ENCODE data around the gene STK24. TPM values are rescaled to one million over a fixed set of nuclear protein-coding genes. Genes with fewer than 3 reads are reported as not detected.

Gene STK24
- total RNA-seq, 2 experiments from 2014 or later, result 60.4 to 88.7 TPM

DNA sequence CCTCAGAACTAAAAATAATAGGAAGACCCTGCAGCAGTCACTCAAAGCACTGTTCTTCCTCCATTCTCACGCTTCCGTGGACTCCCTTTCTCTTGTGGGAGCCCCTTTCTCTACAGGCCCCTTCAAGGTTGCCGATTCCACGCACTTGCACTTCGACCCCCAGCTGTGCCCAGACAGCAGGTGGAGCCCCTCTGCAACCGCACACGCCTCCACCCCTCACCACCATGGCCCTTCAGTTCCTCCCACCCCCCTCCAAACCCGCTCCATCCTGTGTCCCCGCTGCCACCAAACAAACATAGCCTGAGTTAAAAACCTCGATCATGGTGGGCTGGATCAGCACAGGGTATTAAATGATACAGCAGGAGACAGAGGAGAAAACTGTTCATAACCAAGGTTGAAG, 102.6 kb downstream of the STK24 start:
- TF ChIP-seq, protein P1, sequence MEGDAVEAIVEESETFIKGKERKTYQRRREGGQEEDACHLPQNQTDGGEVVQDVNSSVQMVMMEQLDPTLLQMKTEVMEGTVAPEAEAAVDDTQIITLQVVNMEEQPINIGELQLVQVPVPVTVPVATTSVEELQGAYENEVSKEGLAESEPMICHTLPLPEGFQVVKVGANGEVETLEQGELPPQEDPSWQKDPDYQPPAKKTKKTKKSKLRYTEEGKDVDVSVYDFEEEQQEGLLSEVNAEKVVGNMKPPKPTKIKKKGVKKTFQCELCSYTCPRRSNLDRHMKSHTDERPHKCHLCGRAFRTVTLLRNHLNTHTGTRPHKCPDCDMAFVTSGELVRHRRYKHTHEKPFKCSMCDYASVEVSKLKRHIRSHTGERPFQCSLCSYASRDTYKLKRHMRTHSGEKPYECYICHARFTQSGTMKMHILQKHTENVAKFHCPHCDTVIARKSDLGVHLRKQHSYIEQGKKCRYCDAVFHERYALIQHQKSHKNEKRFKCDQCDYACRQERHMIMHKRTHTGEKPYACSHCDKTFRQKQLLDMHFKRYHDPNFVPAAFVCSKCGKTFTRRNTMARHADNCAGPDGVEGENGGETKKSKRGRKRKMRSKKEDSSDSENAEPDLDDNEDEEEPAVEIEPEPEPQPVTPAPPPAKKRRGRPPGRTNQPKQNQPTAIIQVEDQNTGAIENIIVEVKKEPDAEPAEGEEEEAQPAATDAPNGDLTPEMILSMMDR (conservative IDR thresholded peaks at IDR 0.05; ENCODE audit: low read length), result no peak
- TF ChIP-seq EZH2phosphoT487 (IDR thresholded peaks at IDR 0.05; ENCODE audit: borderline replicate concordance, low read depth, low read length), result no peak
- no peaks in the 10 kb centered on the region for H4K20me1 ChIP-seq (ENCODE audit: insufficient read depth, low read length)
- H3K9me2 ChIP-seq (ENCODE audit: insufficient read depth, low read length), result no peaks in the 10 kb centered on the region
- no peak overlapping the region for H3K27ac ChIP-seq (ENCODE audit: low read depth, low read length, poor library complexity, severe bottlenecking)
- intact Hi-C loops (cut with micrococcal nuclease; ENCODE audit: unreplicated experiment), result no loop called here
- H3K36me3 ChIP-seq (ENCODE audit: insufficient read depth, low read length), result peaks cover 37% of the 10 kb centered on the region
- H3K9me3 ChIP-seq (ENCODE audit: low read length), result no peaks in the 10 kb centered on the region
- DNase-seq (ENCODE audit: low spot score), result no peak
- no peak overlapping the region for H3K4me2 ChIP-seq (ENCODE audit: low read length)
- ChIA-PET POLR2A (no interaction called here), CTCF (ENCODE audit: unreplicated experiment) (no interaction called here)
- H3K79me2 ChIP-seq (ENCODE audit: insufficient read depth, low read depth, low read length), result peaks cover 17% of the 10 kb centered on the region; the same call in 1 of the 2 replicates
- peaks cover 29% of the 10 kb centered on the region for H3K4me1 ChIP-seq (ENCODE audit: insufficient read depth, low read length, poor library complexity, severe bottlenecking)
- no peak overlapping the region for H2AFZ ChIP-seq (ENCODE audit: low read length)
- H3K4me3 ChIP-seq (ENCODE audit: low read depth, low read length, poor library complexity, severe bottlenecking), result no peak overlapping the region
- TSS peak; percentile 33 for BruUV-seq (replicated peaks)

DNA sequence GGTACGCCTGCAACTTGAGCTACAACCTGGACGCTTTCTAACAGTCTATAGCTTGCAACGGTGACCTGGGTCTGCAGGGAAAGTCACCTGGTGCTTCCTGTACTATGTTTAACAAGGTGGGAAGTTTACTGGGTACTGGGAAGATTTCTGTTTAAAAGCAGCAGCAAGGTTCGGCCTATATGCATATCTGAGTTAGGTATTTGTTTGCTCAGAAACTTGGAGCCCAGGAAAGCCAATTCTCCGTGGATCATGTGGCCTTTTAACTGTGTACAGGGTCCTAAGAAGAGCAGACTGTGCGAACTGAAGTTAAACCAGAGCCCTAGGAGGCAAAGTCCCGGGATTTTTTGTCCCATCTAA, 103.1 kb downstream of the STK24 start:
- no peak for DNase-seq (ENCODE audit: low spot score)
- no peak overlapping the region for H2AFZ ChIP-seq (ENCODE audit: low read length)
- H3K27ac ChIP-seq (ENCODE audit: low read depth, low read length, poor library complexity, severe bottlenecking), result no peak overlapping the region
- H3K4me1 ChIP-seq (ENCODE audit: insufficient read depth, low read length, poor library complexity, severe bottlenecking), result peaks cover 27% of the 10 kb centered on the region
- peaks cover 37% of the 10 kb centered on the region for H3K36me3 ChIP-seq (ENCODE audit: insufficient read depth, low read length)
- intact Hi-C loops (cut with micrococcal nuclease; ENCODE audit: unreplicated experiment), result no loop called here
- no peak overlapping the region for H3K4me2 ChIP-seq (ENCODE audit: low read length)
- peaks cover 15% of the 10 kb centered on the region; the same call in 1 of the 2 replicates for H3K79me2 ChIP-seq (ENCODE audit: insufficient read depth, low read depth, low read length)
- no peak for TF ChIP-seq EZH2phosphoT487 (IDR thresholded peaks at IDR 0.05; ENCODE audit: borderline replicate concordance, low read depth, low read length)
- TF ChIP-seq, protein P1 (conservative IDR thresholded peaks at IDR 0.05; ENCODE audit: low read length), result no peak
- H3K9me3 ChIP-seq (ENCODE audit: low read length), result no peaks in the 10 kb centered on the region
- no peaks in the 10 kb centered on the region for H4K20me1 ChIP-seq (ENCODE audit: insufficient read depth, low read length)
- H3K4me3 ChIP-seq (ENCODE audit: low read depth, low read length, poor library complexity, severe bottlenecking), result no peak overlapping the region
- no peaks in the 10 kb centered on the region for H3K9me2 ChIP-seq (ENCODE audit: insufficient read depth, low read length)
- ChIA-PET POLR2A (no interaction called here), CTCF (ENCODE audit: unreplicated experiment) (no interaction called here)
- BruUV-seq (replicated peaks), result no TSS peak

DNA sequence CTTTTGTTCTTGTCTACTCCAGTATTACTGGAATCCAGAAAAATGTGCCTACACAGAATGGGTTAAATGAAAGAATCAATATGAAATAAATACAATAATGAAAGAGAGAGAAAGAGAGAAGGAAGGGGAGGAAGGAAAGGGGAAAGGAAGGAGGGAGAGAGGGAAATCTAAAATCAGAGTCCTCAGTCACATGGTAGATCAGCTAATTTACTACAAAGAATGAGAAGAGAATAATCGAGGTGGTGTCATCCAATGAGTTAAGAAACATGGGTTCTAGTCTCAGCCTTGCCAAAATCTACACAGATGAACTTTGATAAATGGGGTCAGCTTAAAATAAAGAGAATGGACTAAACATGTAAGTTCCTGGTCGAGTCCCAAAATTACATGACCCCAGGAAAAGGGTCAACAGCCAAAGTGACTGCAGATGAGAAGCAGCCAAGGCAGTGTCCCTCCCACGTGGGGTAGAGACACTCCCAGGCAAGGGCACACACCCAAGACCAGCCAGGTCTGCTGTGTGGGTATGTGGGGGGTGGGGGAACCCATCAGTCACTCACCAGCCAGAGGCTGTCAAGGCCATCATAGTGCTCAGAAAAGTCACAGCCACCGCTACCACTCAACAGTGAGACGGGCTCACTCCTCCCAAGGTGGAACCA, 103.6 kb downstream of the STK24 start:
- no peak overlapping the region for H3K27ac ChIP-seq (ENCODE audit: low read depth, low read length, poor library complexity, severe bottlenecking)
- BruUV-seq (replicated peaks), result no TSS peak

More for the DNA sequence above, 103.6 kb downstream of the STK24 start:
- Histone ChIP-seq H3K79me2 (ENCODE audit: insufficient read depth, low read depth, low read length) (peaks cover 12% of the 10 kb centered on the region; the same call in 1 of the 2 replicates), H2AFZ (ENCODE audit: low read length) (no peak overlapping the region), H3K36me3 (ENCODE audit: insufficient read depth, low read length) (peaks cover 40% of the 10 kb centered on the region), H3K4me1 (ENCODE audit: insufficient read depth, low read length, poor library complexity, severe bottlenecking) (peaks cover 22% of the 10 kb centered on the region), H4K20me1 (ENCODE audit: insufficient read depth, low read length) (no peaks in the 10 kb centered on the region), H3K4me2 (ENCODE audit: low read length) (no peak overlapping the region), H3K4me3 (ENCODE audit: low read depth, low read length, poor library complexity, severe bottlenecking) (no peak overlapping the region), H3K9me3 (ENCODE audit: low read length) (no peaks in the 10 kb centered on the region), H3K9me2 (ENCODE audit: insufficient read depth, low read length) (no peaks in the 10 kb centered on the region)
- ChIA-PET POLR2A (no interaction called here), CTCF (ENCODE audit: unreplicated experiment) (no interaction called here)
- TF ChIP-seq, protein P1 (conservative IDR thresholded peaks at IDR 0.05; ENCODE audit: low read length), result no peak
- TF ChIP-seq EZH2phosphoT487 (IDR thresholded peaks at IDR 0.05; ENCODE audit: borderline replicate concordance, low read depth, low read length), result no peak
- no peak for DNase-seq (ENCODE audit: low spot score)
- intact Hi-C loops (cut with micrococcal nuclease; ENCODE audit: unreplicated experiment), result no loop called here

All from OCI-LY7 (cell line).